Activated T-helper 1 cell treated with Interleukin-2 at 50 U/mL for 16 hours (primary cell): ENCODE results near the gene PAPPA.

Source experiments
- DNase-seq: peaks from one replicate; pipeline ENCODE4 v3.0.0-alpha.2; 2020; ENCODE audit warnings: low read depth

PAPPA gene

GRCh38 chr9:116345393-116345792 is 191.8 kb downstream of the PAPPA start:
- DNase-seq: no peak

GRCh38 chr9:116345817-116346216 is 192.2 kb downstream of the PAPPA start:
- DNase-seq: no peak

- DNase-seq: no peak
Observed at GRCh38 chr9:116349684-116350083, 196.1 kb downstream of the PAPPA start.

- DNase-seq: no peak
Observed at GRCh38 chr9:116350213-116350612, 196.6 kb downstream of the PAPPA start.

GRCh38 chr9:116352958-116353357 is 199.4 kb downstream of the PAPPA start:
- DNase-seq: no peak

GRCh38 chr9:116355153-116355921 is 201.7 kb downstream of the PAPPA start:
- no peak for DNase-seq

GRCh38 chr9:116358251-116358650 is 204.7 kb downstream of the PAPPA start:
- no peak for DNase-seq

- no peak for DNase-seq
Observed at GRCh38 chr9:116360016-116360415, 206.4 kb downstream of the PAPPA start.

GRCh38 chr9:116360989-116361388 is 207.4 kb downstream of the PAPPA start:
- no peak for DNase-seq

GRCh38 chr9:116361547-116361946 is 208.0 kb downstream of the PAPPA start:
- no peak for DNase-seq

- no peak for DNase-seq
Observed at GRCh38 chr9:116362493-116362892, 208.9 kb downstream of the PAPPA start.

GRCh38 chr9:116365056-116365471 is 211.5 kb downstream of the PAPPA start:
- no peak for DNase-seq

GRCh38 chr9:116366241-116366640 is 212.7 kb downstream of the PAPPA start:
- no peak for DNase-seq

GRCh38 chr9:116368680-116369079 is 215.1 kb downstream of the PAPPA start:
- DNase-seq: no peak

GRCh38 chr9:116369706-116370105 is 216.1 kb downstream of the PAPPA start:
- DNase-seq: no peak

GRCh38 chr9:116370556-116370955 is 217.0 kb downstream of the PAPPA start:
- DNase-seq: no peak

- DNase-seq: no peak
Observed at GRCh38 chr9:116372081-116372673, 218.6 kb downstream of the PAPPA start.

GRCh38 chr9:116372786-116373185 is 219.2 kb downstream of the PAPPA start:
- no peak for DNase-seq

GRCh38 chr9:116377179-116377798 is 223.7 kb downstream of the PAPPA start:
- no peak for DNase-seq

GRCh38 chr9:116378873-116379272 is 225.3 kb downstream of the PAPPA start:
- no peak for DNase-seq

GRCh38 chr9:116379821-116380220 is 226.2 kb downstream of the PAPPA start:
- DNase-seq: no peak

GRCh38 chr9:116380496-116380995 is 227.0 kb downstream of the PAPPA start:
- no peak for DNase-seq

- DNase-seq: no peak
Observed at GRCh38 chr9:116381350-116381749, 227.8 kb downstream of the PAPPA start.
